GM18511 (cell line): ENCODE results near the gene PPM1E.
"Not testable (repeated sequence)": the region's sequence is repeated elsewhere in the genome, so short reads cannot be mapped to it uniquely, and the experiment has no call there.

ENCODE experiments used
- ATAC-seq: cut with Tn5 transposase; IDR thresholded peaks from one replicate; pipeline ENCODE4 v1.9.1; 2021; ENCODE audit warnings: mild to moderate bottlenecking, moderate library complexity; ENCODE audit not compliant: unreplicated experiment

Gene PPM1E

DNA sequence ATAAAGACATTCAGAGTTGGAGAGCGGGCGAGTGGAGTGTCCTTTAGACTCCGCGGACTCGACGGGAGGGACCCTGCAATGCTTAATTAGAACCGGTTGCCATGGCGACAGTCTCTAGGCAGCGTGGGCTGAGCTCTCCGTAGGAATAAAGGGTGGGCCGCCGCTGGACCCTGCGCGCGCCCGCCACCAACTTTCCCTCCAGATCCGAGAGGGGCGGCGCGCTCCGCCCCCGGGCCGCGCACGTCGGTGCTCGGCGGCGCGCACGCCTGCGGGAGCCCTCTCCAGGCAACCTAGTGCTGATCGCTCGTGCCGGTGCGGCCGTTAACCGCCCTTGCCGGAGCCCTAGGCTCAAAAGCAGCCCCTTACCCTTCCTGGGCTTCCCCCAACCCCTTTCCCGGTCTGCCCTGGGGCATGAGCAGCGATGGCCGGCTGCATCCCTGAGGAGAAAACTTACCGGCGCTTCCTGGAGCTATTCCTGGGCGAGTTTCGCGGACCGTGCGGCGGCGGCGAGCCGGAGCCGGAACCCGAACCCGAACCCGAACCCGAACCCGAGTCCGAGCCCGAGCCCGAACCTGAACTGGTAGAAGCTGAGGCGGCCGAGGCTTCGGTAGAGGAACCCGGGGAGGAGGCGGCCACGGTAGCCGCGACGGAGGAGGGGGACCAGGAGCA lies at the start of gene PPM1E:
Gene PPM1E (plus strand): TSS at position 278 of the 669 bp plus-strand sequence.
- peak; percentile 68 for ATAC-seq

DNA sequence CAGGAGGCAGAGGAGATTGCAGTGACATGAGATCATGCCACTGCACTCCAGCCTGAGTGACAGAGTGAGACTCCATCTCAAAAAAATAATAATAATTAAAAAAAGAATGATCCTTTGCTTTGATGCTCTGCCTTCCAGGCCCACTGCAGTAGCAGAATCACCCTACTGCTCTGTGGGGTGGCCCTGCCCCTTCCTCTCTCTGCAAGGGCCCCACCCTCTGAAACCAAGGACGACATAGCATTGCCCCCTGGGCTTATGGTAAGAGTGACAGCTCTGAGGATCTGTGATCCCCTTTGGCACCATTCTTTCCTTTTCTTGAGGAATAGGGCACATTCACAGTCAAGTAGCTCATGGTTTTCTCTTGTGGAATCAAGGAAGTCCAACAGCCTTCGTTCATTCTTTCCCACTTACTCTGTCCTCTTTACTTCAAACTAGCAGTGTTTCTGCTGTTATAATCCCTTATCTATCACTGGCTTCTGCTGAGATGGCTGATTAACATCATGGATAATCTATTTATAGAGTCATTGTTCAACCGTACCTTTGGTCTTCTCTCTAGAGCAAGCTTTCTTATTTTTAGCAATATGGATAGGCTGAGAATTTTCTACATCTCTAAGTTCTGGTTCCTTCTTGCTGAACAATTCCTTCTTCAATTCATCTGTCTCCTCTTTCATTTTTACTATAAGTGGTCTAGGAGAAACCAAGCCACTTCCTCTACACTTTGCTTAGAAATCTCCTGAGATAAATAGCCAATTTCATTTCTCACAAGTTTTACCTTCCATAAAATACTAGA lies 49.1 kb upstream of the PPM1E start:
- ATAC-seq = no peak

DNA sequence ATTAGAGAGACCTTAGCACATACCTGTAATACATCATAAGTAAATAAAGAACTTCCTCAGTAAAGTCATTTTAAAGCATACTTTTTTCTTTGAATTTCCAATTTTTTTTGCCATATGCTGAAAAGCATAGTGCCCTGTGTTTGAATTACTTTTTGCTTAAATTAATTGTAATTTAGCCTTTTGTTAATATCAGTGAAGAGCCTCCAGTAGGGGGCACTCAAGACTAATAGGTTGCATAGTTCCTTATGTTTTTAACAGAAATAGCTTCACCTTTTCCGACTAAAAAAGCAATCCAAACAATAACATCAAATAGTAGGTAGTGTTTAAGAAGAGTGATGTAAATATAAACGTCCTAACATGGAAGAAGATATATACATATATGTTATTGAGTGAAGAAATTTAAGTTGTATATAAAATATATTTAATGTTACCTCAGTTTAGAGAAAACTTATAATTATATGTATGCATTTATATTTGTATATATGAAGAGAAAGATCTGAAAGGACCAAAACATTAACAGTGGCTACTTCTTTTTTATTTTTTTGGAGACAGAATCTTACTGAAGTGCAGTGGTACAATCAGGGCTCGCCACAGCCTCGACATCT lies 44.6 kb upstream of the PPM1E start:
- no peak for ATAC-seq

DNA sequence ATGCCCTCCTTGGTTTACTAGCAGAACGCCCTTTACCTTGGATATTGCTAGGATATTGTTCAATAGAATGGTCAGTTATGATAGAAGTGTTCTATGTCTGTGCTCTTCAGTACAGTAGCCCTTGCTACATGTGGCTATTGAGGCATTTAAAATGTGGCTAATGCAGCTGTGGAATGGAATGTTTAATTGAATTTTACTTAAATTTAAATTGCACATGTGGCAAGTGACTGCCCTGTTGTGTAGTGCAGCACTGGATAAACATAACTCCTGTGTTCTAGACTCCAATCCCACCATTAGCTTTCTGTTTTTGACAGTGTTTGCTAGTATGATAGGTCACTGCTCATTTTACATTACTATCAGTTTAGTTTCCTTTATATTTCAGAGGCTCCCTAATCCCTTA lies 33.4 kb upstream of the PPM1E start:
- no peak for ATAC-seq

DNA sequence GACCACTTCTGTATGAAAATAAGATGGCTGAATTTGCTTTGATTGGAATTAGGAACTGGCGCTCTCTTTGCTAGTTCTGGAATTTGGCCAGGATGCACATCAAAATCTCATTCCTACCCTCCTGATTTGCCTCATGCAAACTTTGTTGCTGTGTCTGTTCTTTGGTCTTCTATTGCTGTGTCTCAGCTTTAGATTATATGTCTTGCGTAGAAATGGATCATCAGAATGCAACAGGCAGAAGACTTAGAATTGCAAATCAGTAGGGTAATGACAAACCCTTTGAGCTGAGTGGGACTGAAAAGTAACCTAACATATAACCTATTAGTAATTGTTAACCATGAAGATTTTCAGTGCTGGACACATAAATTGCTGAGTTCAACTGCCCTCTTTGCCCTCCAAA lies 33.0 kb upstream of the PPM1E start:
- no peak for ATAC-seq

DNA sequence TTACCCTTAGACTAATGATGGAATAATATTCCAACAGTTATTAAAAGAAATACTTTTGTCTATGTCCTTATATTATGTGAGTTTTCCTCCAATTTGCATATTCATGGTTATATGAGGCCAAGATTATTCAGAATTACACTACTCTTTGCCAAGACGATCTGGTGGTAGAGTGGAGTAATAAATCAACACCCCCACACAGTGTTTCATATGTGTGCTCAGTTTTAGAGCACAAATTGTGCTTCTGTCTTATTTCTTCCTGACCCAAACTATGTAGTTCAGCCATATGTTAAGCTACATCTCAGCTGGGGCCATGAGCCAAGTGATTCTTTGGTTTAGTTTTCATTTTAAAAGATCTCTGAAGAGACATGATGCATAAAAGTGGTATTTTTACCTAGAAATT lies 26.9 kb upstream of the PPM1E start:
- ATAC-seq = no peak

DNA sequence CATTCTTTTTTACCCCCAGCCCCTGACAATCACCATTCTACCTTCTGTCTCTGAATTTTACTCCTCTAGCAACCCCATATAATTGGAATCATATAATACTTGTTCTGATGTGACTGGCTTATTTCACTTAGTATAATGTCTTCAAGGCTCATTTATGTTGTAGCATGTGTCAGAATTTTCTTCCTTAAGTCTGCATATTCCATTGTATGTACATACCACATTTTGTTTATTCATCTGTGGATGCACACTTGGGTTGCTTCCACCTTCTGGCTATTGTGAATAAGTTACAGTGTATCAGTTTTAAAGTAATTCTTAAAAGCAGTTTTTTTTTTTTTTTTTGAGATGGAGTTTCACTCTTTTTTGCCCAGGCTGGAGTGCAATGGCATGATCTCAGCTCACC lies 24.7 kb upstream of the PPM1E start:
- ATAC-seq = no peak

DNA sequence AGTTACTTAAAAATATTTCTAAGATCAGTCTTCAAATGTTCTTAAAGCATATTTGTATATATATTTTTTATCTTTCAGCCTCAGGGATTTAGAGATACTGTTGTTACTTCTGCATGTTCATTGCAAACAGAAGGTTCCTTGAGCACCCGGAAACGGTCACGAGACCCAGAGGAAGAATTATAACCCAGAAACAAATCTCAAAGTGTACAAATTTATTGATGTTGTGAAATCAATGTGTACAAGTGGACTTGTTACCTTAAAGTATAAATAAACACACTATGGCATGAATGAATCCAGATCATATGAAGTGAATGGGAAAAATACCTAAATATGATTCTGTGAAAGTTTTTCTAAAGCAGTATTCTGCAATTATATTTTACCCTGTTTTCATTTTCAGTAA lies 21.6 kb upstream of the PPM1E start:
- ATAC-seq = no peak

DNA sequence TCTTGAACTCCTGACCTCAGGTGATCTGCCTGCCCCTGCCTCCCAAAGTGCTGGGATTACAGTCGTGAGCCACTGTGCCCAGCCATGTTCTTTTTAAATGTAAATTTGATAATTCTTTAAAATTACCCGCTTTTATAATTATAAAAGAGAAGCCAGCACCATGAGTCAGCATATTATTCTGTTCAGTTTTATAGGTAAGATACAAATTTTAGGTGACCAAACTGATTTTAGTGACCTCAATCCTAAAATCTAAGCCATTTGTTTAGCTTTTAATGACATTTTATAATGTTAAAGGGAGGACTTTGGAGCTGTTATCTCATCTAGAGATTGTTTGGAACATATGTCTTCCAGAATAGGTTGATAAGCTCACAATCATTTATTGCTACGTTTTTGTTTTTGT lies 20.8 kb upstream of the PPM1E start:
- no peak for ATAC-seq

DNA sequence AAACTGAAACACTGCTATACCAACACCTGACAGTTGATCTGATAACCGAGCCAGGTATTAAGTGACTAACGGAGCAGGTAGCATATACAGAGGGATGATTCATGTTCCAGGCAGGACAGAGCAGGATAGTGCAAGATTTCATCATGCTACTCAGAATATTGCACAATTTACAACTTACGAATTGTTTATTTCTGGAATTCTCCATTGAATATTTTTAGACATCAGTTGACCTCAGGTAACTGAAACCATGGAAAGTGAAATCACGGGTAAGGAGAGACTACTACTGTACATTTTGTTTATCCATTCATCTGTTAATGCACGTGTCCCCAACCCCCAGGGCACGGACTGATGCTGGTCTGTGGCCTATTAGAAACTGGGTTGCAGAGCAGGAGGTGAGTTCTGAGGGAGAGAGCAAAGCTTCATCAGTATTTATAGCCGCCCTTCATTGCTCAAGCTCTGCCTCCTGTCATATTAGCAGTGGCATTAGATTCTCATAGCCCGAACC lies 14.5 kb upstream of the PPM1E start:
- ATAC-seq = no peak

DNA sequence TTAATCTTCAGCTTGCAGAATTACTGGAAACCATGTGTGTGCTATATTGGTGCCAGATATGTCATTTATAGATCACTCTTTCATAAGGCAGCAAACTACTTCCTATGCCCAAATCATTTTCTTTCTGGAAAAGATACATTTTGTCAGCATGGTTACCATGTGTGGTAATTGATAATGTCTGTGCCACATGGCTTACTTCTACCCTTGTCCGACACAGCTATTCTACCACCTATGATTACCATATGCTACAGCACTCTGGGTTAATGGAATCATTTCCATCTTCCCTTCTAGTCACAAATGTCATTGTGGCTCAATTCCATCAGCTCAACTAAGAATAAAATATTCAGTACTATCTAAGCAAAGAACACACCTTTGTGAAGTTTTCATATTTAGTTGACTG lies 8.0 kb upstream of the PPM1E start:
- no peak for ATAC-seq

DNA sequence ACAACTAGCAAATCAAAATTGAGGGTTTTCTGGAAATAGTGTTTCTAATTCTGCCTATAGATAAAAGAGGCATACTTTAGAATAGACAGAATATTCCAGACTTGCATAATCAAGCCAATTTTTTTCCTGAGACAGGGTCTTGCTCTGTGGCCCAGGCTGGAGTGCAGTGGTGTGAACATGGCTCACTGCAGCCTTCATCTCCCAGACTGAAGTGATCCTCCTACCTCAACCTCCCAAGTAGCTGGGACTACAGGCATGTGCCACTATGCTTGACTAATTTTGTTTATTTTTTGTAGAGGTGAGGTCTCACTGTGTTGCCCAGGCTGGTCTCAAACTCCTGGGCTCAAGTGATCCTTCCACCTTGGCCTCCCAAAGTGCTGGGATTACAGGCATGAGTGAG lies 6.0 kb upstream of the PPM1E start:
- ATAC-seq = not testable (repeated sequence)

DNA sequence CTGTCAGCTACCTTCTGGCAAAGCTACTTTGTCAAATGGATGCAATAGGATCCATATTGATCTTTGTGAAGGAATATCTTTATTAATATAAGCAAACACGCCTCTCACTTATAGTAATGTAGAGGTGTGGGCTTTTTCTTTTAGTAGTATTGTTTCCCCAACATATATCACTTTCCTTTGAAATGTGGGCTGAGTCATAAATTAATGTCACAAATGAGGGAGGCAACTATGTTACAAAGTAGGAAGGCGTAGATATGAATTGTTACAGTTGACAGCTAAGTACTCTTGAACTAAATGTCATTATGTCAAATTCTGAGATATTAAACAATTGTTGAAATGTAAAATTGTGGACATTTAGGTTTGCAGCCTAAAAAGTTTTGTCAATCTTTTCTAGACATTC lies 2.6 kb upstream of the PPM1E start:
- ATAC-seq = no peak

DNA sequence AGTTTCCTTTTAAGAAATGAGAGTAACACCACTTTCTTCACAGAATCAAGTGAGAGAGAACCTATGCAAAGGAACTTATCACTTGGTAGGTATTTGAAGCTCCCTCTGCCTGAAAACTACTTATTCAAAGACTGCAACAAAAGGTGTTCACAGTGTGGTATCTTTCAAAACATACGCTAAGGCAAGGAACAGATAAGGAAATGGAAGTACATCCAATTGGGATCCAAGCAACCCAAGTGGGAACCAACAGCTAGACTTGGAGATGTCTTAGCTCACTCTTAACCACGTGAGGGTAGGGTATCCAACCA lies 431 bp upstream of the PPM1E start:
- ATAC-seq = no peak

DNA sequence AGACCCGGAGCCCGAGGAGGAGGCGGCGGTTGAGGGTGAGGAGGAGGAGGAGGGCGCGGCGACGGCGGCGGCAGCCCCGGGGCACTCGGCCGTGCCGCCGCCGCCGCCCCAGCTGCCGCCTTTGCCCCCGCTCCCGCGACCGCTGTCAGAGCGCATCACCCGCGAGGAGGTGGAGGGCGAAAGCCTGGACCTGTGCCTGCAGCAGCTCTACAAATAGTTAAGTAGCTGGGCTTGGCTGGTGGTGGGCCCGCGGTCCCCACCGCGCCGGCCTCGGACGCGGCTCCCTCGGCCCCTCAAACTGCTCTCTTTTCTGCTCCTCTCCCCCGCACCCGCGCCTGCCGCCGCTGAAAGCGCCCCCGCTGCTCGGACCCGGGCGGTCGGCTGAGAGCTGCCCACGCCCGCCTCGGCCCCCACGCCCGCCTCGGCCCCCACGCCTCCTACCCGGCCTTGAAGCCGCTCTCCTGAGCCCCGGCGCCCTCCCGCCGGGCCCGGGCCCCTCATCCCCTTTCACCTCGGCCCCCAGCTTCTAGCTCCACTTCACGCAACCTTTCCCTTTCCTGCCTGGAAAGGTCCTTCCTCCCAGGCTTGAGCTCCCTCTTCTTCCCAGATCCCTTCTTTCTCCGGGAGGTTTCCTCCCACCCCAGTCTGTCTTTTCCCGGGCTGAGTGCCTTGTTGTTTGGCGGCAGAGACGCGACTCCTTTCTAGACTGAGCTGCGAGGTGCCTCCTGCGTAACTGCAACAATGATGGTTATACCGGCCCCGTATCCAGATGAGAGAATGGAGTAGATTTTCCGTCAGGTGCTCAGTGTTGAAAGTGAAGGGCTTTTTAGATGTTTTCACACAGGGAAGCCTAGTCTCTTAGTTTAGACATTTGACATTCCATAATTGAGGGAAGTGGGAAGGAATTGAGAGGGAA lies 850 bp downstream of the PPM1E start:
- ATAC-seq = no peak

DNA sequence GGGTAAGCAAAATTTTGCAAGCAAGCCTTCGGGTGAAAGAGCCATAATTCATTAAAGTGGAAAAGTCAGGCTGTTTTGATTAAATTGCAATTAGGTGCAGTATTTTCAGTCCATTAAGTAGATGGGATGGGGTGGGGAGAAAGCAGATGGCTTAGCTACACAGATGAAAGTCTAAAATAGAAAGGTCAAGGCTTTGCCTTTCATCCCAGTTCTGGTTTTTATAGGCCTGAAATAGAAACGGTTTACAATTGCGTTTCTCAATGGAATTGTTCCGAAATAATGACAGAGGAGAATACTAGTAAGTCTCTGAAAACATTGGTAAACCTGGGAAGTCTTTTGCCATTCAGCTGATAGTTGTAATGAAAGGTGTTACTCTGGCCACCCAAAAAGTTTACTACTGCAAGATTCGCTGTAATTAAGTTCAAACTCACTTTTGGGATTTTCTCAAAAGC lies 1.5 kb downstream of the PPM1E start:
- ATAC-seq = no peak

DNA sequence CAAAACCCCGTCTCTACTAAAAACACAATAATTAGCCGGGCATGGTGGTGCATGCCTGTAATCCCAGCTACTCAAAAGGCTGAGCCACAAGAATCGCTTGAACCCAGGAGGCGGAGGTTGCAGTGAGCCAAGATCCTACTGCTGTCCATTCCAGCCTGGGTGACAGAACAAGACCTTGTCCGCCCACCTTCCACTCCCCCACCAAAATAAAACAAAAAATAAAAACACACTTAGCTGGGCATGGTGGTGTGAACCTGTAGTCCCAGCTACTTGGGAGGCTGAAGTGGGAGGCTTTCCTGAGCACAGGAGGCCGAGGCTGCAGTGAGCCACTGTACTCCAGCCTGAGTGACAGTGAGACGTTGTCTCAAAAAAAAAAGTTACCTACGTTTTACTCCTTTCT lies 3.2 kb downstream of the PPM1E start:
- ATAC-seq = no peak

DNA sequence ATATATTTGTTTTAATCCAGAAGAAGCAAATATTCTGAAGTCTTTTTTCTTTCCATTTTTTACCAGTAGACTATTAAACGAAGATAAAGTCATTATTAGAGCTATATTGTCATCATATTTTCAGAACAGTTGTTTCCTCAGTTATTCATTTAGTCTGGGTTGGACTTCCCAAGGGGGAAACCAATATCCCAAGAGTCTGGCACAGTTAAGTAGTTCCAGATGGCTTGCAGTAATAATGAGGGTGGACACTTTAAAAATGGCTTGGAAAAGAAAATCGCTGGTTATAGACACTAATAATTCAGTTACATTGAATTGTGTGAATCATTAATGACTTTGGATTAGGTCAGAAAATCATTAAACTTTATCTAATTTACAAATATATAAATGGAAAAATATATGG lies 3.9 kb downstream of the PPM1E start:
- ATAC-seq = no peak

DNA sequence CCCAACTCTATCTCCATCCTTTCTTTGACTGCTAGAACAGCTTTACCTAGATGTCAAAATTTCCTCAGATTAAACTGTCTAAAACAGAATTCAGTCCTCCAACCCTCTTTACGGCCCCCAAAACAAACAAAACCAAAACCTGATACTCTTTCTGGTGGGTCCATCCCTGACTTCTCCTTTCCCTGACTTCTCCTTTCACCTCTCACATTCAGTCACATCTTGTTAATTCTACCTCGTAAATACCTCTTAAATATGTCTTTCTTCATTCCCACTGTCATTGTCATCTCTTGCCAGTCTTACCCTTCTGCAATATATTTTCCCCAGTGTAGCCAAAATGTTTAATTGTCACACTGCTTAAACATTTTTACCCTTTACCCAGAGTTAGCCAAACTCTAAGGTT lies 4.6 kb downstream of the PPM1E start:
- no peak for ATAC-seq

DNA sequence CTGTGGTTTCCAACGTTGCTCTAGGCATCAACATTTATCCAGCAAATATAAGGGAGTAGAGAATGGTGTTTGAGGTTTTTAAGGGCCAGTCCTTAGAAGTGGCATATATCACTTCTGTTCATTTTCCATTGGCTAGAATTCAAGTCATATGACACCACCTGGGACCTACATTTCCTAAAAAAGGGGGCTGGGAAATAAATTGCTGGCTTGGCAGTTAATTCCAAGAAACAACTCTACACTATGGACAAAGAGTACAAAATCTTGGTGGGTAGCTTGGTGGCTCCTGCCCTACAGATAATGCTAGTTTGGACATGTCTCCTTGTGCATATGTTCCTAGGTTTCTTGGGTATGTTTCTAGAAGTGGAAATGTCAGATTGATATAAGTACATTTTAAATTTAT lies 7.6 kb downstream of the PPM1E start:
- no peak for ATAC-seq

DNA sequence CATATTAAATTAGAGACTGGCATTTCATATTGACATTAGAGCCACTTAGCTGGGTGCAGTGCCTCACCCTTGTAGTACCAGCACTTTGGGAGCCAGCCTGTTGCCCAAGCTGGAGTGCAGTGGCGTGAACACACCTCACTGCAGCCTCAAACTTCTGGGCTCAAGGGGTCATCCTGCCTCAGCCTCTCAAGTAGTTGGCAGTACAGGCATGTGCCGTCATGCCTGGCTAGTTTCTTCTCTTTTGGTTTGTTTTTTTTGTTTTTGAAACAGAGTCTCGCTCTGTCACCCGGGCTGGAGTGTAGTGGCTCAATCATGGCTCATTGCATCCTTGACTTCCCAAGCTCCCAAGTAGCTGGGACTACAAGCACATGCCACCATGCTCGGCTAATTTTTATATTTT lies 8.7 kb downstream of the PPM1E start:
- ATAC-seq = no peak
